DOHH2 (cell line): ENCODE data around the gene TRAF5.

Experiments used
- CTCF ChIP-seq: fragments of 200-600 bp; sonication (generic); IDR thresholded peaks from one replicate; pipeline ENCODE4 v1.5.1; 2014; ENCODE audit warnings: antibody characterized with exemption, mild to moderate bottlenecking, low read depth, low read length; ENCODE audit not compliant: poor library complexity, severe bottlenecking
- EZH2phosphoT487 ChIP-seq: fragments of 200-600 bp; sonication (generic); IDR thresholded peaks from 2 replicates; pipeline ENCODE4 v1.6.1; 2017; ENCODE audit warnings: borderline replicate concordance, mild to moderate bottlenecking, antibody characterized with exemption, low read length, moderate library complexity, mixed read lengths

GRCh38 chr1:211375949-211376348 lies 49.3 kb downstream of the TRAF5 start:
- no peak for TF ChIP-seq CTCF
- TF ChIP-seq EZH2phosphoT487 = no peak
